ENCODE data around the gene TMEM200B. TPM values are rescaled to one million over a fixed set of nuclear protein-coding genes. Genes with fewer than 3 reads are reported as not detected.

Gene TMEM200B
- total and polyA plus RNA-seq, 2 experiments from 2014 or later: 4.9 to 8.7 TPM

DNA sequence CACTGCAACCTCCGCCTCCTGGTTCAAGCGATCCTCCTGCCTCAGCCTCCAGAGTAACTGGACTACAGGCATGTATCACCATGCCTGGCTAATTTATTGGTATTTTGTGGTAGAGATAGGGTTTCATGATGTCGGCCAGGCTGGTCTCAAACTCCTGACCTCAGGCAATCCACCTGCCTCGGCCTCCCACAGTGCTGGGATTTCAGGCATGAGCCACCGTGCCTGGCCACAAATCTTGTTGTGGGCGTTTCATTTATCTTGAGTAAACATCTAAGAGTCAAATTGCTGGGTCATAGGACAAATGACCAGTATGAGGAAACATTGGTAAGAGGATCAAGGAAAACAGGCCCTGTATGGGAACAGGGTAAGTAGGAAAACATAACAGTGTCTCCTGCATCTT is 17.9 kb downstream of the TMEM200B start:
- Mint-ChIP-seq H3K4me3 (no peak overlapping the region), H3K9me3 (no peaks in the 10 kb centered on the region)

More for the DNA sequence above, 17.9 kb downstream of the TMEM200B start:
- no peak for TF ChIP-seq JUNB (IDR thresholded peaks at IDR 0.05; ENCODE audit: unreplicated experiment)
- TF ChIP-seq, protein P1, sequence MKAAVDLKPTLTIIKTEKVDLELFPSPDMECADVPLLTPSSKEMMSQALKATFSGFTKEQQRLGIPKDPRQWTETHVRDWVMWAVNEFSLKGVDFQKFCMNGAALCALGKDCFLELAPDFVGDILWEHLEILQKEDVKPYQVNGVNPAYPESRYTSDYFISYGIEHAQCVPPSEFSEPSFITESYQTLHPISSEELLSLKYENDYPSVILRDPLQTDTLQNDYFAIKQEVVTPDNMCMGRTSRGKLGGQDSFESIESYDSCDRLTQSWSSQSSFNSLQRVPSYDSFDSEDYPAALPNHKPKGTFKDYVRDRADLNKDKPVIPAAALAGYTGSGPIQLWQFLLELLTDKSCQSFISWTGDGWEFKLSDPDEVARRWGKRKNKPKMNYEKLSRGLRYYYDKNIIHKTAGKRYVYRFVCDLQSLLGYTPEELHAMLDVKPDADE (IDR thresholded peaks at IDR 0.05): no peak
- no peak for TF ChIP-seq ZNF114 (CRISPR knock-in tag; IDR thresholded peaks at IDR 0.05)
- TF ChIP-seq, protein P2, sequence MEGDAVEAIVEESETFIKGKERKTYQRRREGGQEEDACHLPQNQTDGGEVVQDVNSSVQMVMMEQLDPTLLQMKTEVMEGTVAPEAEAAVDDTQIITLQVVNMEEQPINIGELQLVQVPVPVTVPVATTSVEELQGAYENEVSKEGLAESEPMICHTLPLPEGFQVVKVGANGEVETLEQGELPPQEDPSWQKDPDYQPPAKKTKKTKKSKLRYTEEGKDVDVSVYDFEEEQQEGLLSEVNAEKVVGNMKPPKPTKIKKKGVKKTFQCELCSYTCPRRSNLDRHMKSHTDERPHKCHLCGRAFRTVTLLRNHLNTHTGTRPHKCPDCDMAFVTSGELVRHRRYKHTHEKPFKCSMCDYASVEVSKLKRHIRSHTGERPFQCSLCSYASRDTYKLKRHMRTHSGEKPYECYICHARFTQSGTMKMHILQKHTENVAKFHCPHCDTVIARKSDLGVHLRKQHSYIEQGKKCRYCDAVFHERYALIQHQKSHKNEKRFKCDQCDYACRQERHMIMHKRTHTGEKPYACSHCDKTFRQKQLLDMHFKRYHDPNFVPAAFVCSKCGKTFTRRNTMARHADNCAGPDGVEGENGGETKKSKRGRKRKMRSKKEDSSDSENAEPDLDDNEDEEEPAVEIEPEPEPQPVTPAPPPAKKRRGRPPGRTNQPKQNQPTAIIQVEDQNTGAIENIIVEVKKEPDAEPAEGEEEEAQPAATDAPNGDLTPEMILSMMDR (conservative IDR thresholded peaks at IDR 0.05; ENCODE audit: low read depth in 2 of 2): no peak
- no peak for TF ChIP-seq NANOG (IDR thresholded peaks at IDR 0.05; ENCODE audit: borderline replicate concordance)
- TF ChIP-seq CREB1 (CRISPR knock-in tag; IDR thresholded peaks at IDR 0.05; ENCODE audit: low read depth): no peak
- TF ChIP-seq EZH2 (IDR thresholded peaks at IDR 0.05; ENCODE audit: low read depth, unreplicated experiment): no peak
- no peak for TF ChIP-seq POLR2AphosphoS5 (IDR thresholded peaks at IDR 0.05; ENCODE audit: low read depth)
- TF ChIP-seq, protein P3, sequence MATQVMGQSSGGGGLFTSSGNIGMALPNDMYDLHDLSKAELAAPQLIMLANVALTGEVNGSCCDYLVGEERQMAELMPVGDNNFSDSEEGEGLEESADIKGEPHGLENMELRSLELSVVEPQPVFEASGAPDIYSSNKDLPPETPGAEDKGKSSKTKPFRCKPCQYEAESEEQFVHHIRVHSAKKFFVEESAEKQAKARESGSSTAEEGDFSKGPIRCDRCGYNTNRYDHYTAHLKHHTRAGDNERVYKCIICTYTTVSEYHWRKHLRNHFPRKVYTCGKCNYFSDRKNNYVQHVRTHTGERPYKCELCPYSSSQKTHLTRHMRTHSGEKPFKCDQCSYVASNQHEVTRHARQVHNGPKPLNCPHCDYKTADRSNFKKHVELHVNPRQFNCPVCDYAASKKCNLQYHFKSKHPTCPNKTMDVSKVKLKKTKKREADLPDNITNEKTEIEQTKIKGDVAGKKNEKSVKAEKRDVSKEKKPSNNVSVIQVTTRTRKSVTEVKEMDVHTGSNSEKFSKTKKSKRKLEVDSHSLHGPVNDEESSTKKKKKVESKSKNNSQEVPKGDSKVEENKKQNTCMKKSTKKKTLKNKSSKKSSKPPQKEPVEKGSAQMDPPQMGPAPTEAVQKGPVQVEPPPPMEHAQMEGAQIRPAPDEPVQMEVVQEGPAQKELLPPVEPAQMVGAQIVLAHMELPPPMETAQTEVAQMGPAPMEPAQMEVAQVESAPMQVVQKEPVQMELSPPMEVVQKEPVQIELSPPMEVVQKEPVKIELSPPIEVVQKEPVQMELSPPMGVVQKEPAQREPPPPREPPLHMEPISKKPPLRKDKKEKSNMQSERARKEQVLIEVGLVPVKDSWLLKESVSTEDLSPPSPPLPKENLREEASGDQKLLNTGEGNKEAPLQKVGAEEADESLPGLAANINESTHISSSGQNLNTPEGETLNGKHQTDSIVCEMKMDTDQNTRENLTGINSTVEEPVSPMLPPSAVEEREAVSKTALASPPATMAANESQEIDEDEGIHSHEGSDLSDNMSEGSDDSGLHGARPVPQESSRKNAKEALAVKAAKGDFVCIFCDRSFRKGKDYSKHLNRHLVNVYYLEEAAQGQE (IDR thresholded peaks at IDR 0.05; ENCODE audit: unreplicated experiment): no peak
- no peak for DNase-seq (ENCODE audit: low spot score)
- no peaks in the 10 kb centered on the region for H4K20me1 ChIP-seq (replicated peaks; ENCODE audit: insufficient read depth)
- no peak overlapping the region for H3K27ac ChIP-seq (ENCODE audit: low read depth)
- Mint-ChIP-seq H3K27ac (no peak overlapping the region), H3K4me1 (no peaks in the 10 kb centered on the region), H3K27me3 (ENCODE audit: insufficient read depth, low read depth, poor library complexity) (peaks cover 6% of the 10 kb centered on the region), H3K36me3 (ENCODE audit: low read depth) (peaks cover 22% of the 10 kb centered on the region)
- H3K27me3 ChIP-seq (ENCODE audit: insufficient read depth): no peaks in the 10 kb centered on the region
- H3K9me2 ChIP-seq (ENCODE audit: insufficient read depth): no peaks in the 10 kb centered on the region
- no peaks in the 10 kb centered on the region for H3K4me1 ChIP-seq (ENCODE audit: insufficient read depth)
- H3K4me2 ChIP-seq: no peak overlapping the region
- H3K36me3 ChIP-seq (ENCODE audit: insufficient read depth): 0 out of 2 replicates have a peak, but pooled peaks cover 6% of the 10 kb centered on the region
- H2AFZ ChIP-seq: no peak overlapping the region
- no peaks in the 10 kb centered on the region for H3K79me2 ChIP-seq (replicated peaks; ENCODE audit: insufficient read depth)
- H3F3A ChIP-seq (replicated peaks; ENCODE audit: low read depth): no peaks in the 10 kb centered on the region
- ATAC-seq: no peak
- no peak overlapping the region for H3K4me3 ChIP-seq

All from GM23338 (cell line).